Stimulated activated CD8-positive, alpha-beta memory T cell treated with anti-CD3 and anti-CD28 coated beads, Interleukin-2, amount 100 ng/mL, for 48 hours (primary cell): Measurements from ENCODE around the gene GPR25.
A peak's percentile ranks its signal among the peaks of the same experiment; 100 is the strongest.

Experiments
- DNase-seq, 2 donors: peaks; one replicate each; pipeline ENCODE4 v3.0.0-alpha.2; 2020; ENCODE audit warnings: low read depth in 2 of 2

The GPR25 gene

GRCh38 chr1:200873671-200874397 lies 1.1 kb downstream of the GPR25 start:
- DNase-seq: no peak

DNA sequence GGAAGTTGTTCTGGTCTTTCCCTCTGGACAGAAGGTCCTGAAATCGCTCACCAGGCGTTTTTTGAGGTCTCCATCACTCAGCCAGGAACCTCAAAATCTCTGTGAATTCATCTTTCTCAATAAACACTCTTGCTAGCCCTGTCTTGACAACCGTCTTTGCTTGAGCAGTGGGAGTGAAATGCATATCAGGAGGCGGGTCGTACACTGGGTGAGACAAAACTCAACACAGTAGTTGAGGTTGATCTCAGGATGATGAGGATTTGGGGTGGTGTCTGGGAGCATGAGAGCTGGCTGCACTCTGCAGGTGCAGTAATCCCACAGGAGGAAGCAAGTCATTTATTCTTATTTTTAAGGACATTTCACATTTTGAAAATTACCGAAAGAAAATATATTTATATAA lies 1.9 kb downstream of the GPR25 start:
- no peak for DNase-seq

DNA sequence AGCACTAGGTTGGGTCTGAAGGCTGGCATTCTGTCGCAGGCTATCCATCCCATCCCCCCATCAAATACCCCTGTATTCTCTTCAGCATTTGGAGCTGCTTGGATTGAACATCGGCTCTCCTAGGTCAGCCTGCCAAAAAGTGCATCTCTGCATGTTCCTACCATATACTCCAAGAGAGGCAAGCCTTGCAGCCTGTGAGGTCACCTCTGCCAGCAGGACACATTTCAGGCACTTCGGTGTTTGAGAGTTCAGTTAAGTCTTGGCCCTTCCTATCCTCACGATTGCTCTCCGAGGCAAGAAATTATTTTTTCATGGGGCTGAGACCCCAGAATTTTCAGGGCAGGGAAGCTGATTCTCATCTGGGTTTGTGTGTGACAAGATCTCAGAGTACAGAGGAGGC lies 2.6 kb downstream of the GPR25 start:
- DNase-seq: no peak

DNA sequence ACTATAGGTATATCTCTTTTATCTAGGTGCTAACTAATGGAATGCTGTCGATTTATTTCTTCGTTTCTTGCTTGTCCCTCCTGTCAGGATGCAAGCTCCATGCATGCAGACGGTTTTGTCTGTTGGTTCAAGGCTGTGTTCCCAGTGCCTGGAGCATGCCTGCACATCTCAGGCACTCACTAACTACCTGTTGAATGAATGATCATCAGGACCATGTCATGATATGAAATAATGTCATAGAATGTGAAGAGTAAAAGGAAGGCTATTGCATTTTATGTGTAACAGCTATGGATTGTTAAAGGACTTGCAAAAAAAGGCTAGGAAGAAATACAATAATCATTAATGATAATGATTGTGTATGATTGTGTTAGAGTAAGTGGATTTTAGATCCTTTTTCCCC lies 4.2 kb downstream of the GPR25 start:
- no peak for DNase-seq

DNA sequence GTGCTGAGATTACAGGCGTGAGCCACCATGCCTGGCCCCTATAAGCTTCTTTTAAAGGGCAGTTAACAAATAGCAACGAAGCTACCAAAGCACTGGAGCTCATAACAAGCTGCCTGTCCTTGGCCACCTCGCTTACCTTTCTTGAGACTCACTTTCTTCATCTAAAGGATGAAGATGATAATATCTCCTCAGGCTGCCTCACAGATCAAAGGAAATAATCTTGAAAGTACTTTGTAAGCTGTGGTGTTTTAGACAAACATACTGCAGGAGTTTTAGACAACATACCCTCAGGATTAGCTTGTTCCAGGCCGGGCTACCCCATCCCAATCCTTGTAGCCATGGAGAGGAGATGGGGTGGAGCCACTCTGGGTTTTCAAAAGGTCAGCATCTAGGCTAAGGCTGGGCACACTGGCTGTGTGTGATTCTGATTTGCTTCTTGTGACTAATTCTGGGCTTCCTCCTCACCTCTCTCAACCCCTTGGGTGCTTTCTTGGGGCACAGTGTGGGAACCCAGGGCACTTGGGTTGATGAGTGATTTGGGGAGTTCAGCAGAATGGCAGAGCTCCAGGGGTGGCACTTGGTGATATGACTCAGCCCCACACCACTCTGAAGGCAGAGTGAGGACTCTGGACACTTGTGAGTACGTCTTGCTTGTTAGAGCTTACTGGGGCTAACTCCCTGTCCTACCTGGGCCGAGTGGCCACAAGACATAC lies 5.2 kb downstream of the GPR25 start:
- peak; percentile 39 to 43 for DNase-seq

DNA sequence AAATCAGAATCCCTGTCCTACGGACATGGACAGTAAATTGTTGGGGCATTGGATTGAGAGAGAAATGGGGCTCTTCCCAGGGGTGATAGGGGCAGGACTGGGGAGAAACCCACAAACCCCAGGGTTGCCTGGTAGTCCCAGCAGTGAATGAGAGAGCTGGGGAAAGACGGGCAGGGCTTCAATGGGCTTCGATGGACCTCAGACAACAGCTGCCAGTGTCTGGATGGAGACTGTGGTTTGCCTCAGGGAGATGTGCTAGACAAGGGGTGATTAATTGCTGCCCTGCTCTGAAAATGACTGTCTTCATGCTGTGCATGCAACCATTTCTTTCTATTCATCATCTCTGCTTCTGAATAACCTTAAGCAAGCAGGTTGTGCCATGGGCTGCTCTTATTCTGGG lies 7.4 kb downstream of the GPR25 start:
- DNase-seq: no peak

DNA sequence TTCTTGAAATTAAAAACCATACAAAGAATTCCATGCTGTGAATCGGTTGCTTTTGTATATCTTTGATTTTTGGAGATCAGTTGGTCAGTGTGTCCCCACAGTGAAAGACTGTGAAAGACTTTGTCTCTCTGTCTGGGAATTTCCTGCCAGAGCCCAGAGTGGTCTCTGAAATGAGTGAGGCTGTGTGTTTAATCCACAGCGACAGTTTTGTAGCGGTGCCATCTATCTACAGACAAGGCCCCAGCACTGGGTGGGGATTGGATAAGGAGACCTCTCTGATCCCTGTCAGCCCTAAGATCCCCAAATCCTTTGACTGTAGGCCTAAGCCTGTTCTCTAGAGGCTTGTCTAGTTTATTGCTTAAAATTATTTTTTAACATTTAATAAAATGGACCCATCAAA lies 10.3 kb downstream of the GPR25 start:
- no peak for DNase-seq

- no peak for DNase-seq
Observed at GRCh38 chr1:200885623-200886402, 13.0 kb downstream of the GPR25 start.

- no peak for DNase-seq
Observed at GRCh38 chr1:200886594-200886993, 13.8 kb downstream of the GPR25 start.

DNA sequence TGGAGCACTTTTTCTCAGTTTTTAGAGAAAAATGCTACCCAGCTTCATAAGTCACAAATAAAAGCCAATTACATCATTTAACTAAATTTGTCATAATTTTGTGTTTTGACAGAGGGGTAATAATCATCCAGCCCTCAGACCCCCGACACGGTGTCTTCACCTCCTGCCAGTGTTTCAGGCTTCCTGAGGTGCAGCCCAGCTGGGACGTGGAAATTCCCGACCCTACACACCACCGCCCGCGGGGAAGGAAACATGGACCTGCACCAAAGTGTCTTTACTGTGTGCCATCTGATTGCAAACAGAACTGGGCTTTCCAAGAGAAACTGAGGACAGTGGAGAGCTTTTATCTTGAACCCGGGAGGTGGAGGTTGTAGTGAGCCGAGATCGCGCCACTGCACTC lies 14.3 kb downstream of the GPR25 start:
- DNase-seq: no peak

DNA sequence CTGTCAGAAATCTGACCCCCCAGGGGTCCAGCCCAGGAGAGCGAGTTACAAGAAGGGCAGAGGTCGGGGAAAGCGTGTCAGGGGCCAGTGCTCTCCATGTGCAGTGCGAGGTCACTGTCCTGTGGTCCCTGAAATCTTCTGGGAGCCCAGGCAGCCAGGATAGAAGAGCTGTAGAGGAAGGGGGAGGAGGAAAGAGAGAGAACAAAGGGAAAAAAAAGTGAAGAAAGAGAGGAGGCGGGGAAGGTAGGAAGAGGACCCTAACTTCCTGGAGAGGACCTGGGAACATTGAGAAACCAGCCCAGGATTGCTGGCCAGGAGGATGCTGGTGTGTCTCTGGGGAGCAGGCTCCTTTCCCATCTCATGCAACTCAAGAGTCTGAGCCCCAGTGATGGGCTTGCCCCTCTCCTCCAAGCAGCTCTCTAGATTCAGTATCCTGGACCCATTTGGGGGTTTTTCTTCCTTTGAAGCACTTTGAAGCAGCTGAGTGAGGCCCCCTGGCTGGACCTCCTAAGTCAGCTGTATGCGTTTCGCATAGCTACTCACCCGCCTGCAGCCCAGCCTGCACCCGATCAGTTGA lies 15.1 kb downstream of the GPR25 start:
- DNase-seq: no peak

DNA sequence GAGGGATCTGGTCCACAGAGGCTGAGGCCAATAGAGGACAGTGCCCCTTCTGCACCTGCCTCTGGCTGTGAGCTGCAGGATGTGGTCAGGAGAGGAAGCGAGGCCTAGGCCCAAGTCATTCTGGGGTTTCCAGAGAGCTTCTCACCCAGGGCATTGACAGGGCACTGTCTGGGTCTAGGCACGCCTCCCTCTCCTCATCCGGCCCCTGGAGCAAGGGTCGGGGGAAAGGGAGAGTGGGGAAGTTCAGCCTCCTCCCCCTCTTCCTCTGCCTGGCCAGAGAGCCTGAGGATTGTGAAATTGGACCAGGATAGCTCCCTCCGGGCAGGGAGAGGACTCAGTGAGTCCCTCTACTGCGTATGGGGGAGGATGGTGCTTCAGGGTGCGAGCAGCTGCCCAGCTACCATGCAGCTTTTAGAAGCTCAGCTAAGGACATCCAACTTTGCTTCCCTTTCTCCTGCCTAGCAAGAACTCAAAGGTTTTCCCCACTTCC lies 15.6 kb downstream of the GPR25 start:
- peak; percentile 39 to 40 for DNase-seq

DNA sequence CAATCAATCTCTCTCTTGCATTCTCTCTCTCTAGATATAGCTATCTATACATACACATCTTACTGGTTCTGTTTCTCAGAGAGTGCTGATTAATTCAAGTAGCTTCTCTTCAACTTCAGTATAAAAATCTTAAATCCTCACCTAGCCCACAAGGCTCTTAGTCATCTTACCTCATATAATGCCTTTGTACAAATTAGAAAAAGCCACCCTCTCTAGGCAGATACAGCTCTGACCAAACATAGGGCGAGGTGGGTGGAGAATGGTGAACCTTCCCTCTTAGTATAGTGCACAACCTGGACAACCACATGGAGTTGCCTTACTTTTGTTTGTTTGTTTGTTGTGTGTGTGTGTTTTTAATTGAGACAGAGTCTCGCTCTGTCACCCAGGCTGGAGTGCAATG lies 16.8 kb downstream of the GPR25 start:
- DNase-seq: no peak

- DNase-seq: no peak
Observed at GRCh38 chr1:200890027-200890426, 17.2 kb downstream of the GPR25 start.

- DNase-seq: no peak
Observed at GRCh38 chr1:200890818-200891773, 18.3 kb downstream of the GPR25 start.

DNA sequence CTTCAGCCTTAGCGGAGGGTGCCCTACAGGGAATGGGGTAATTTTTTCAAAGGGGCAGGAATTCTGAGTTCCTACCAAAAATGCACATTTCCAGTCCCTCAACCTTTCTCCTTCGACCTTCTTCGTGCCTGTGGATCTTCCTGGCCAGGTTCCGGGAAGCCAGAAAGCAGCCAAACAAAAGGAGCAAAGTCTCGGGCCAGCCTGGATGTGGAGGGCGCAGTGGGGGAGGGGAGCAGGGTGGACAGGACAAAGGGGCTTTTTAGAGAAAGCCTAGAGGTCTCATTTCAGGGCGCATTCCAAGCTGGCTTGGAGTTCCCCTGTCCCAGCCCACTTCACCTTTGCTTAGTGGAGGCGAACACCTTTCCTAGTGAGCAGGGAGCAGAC lies 19.0 kb downstream of the GPR25 start:
- DNase-seq: no peak

- no peak for DNase-seq
Observed at GRCh38 chr1:200892546-200892945, 19.8 kb downstream of the GPR25 start.

DNA sequence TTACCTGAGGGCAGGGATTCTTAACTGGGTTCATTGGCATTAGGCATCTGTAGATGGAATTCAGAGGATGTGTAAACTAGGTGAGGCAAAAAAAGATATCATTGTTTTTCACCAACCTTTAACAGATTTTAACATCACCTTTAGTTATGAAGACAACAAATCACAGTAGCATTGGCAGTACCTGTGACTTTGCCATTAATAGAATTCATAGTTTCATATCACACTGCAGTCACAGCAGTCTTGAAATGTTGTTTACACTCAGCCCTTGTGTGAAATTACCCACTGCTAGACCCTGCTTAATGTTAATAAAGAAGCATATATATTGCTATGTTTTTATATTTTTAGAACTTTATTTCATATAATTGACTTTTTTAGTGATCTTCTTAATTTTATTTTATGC lies 20.2 kb downstream of the GPR25 start:
- DNase-seq: no peak

DNA sequence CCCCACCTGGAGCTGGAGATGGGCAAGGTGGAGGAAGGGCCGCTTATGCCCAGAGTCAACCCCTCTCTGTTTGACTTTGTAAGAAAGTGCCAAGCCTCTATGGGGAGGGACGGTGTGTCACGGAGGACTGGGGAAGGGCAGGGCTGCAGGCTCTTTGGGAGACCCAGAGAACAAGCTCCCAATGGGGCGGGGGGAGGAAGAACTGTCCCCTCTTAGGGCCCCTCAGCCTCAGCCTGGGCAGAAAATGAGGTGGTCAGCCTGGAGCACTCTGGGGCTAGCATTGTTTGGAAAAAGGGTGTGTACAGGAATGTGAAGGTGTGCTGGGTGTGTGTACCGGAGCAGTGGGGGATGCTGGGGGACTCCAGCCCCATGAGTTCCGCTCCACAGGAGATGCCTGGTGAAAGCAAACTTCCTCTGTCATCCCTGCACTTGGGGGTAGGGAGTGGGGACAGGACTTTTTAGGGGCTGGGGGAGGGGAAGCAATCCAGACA lies 20.7 kb downstream of the GPR25 start:
- no peak for DNase-seq

- DNase-seq: no peak
Observed at GRCh38 chr1:200894712-200895442, 22.1 kb downstream of the GPR25 start, which contains the start of gene INAVA. TSS of gene INAVA (plus strand) at chr1:200894900. CDS start at chr1:200898401, 3,501 bp downstream.
